22Rv1 (cell line): ENCODE results near the gene TSPAN12.

Experiments
- ZFX ChIP-seq: fragments of 450-650 bp; IDR thresholded peaks from 2 replicates; pipeline ENCODE4 v1.6.1; 2017; ENCODE audit warnings: antibody characterized with exemption, borderline replicate concordance
- TF ChIP-seq, protein P1 (sequence below): fragments of 450-650 bp; IDR thresholded peaks from 2 replicates; pipeline ENCODE4 v1.5.1; 2017; ENCODE audit warnings: mild to moderate bottlenecking

DNA sequence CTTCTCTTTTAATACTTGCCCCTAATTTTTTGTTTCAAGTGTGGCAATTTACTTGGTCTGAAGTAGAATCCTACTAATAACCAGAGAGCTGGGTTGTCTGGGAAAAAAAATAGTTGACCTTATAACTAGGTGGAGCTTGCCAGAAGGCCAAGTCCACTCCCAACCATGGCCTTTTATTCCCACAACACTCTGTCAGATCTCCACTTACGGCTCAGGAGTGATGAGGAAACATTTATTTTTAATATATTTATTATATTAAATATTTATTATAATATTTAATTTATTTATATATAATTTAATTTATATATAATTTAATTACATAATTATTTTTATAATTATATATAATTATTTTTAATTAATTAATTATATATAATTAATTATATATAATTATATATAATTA lies 58.8 kb downstream of the TSPAN12 start:
- TF ChIP-seq, protein P1, sequence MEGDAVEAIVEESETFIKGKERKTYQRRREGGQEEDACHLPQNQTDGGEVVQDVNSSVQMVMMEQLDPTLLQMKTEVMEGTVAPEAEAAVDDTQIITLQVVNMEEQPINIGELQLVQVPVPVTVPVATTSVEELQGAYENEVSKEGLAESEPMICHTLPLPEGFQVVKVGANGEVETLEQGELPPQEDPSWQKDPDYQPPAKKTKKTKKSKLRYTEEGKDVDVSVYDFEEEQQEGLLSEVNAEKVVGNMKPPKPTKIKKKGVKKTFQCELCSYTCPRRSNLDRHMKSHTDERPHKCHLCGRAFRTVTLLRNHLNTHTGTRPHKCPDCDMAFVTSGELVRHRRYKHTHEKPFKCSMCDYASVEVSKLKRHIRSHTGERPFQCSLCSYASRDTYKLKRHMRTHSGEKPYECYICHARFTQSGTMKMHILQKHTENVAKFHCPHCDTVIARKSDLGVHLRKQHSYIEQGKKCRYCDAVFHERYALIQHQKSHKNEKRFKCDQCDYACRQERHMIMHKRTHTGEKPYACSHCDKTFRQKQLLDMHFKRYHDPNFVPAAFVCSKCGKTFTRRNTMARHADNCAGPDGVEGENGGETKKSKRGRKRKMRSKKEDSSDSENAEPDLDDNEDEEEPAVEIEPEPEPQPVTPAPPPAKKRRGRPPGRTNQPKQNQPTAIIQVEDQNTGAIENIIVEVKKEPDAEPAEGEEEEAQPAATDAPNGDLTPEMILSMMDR: no peak
- TF ChIP-seq ZFX: no peak
